Common myeloid progenitor, CD34-positive (primary cell): ENCODE results near the gene BEX3.

Experiments used
- CTCF ChIA-PET: fragments of 350-600 bp; sonication (Branson Sonifier 250); formaldehyde crosslinking; loops from one replicate; lab custom pipeline; 2021; ENCODE audit warnings: antibody characterized with exemption; lab: Charles Lee
- POLR2A ChIA-PET: fragments of 350-600 bp; sonication (Branson Sonifier 250); formaldehyde crosslinking; loops from one replicate; lab custom pipeline; 2021; ENCODE audit warnings: antibody characterized with exemption; lab: Charles Lee
- DNase-seq, 3 donors: peaks; one replicate each; pipeline versions ENCODE4 v3.0.0 to v3.0.0-alpha.2; 2013
- H3K27ac ChIP-seq, 2 experiments: 1 replicate in 1 of 2; 2 replicates in 1 of 2; pipeline ENCODE4 v1.7.0; 2013; ENCODE audit warnings: inconsistent platforms in 2 of 2, low read length in 2 of 2, mild to moderate bottlenecking in 2 of 2, low read depth in 1 of 2, moderate library complexity in 1 of 2; ENCODE audit not compliant: severe bottlenecking in 2 of 2, insufficient read depth in 1 of 2, poor library complexity in 1 of 2
- H3K27me3 ChIP-seq, 5 experiments: replicated peaks in 2 of 5; 1 replicate in 3 of 5; 2 replicates in 2 of 5; pipeline versions ENCODE4 v1.6.1 to v1.7.0; 2013; ENCODE audit warnings: low read length in 4 of 5, mild to moderate bottlenecking in 2 of 5, moderate library complexity in 2 of 5, inconsistent platforms in 1 of 5; ENCODE audit not compliant: insufficient read depth in 5 of 5, control insufficient read depth in 4 of 5
- H3K36me3 ChIP-seq, 4 experiments: 1 replicate in 2 of 4; 2 replicates in 2 of 4; pipeline versions ENCODE4 v1.6.1 to v1.7.0; 2013; ENCODE audit warnings: low read length in 3 of 4, control low read depth in 1 of 4, mild to moderate bottlenecking in 1 of 4; ENCODE audit not compliant: control insufficient read depth in 4 of 4, insufficient read depth in 4 of 4
- H3K4me1 ChIP-seq, 4 experiments: 1 replicate in 3 of 4; 2 replicates in 1 of 4; pipeline versions ENCODE4 v1.6.1 to v1.7.1; 2013; ENCODE audit warnings: low read length in 3 of 4, mild to moderate bottlenecking in 3 of 4, control low read depth in 1 of 4, inconsistent platforms in 1 of 4, moderate library complexity in 1 of 4; ENCODE audit not compliant: control insufficient read depth in 4 of 4, insufficient read depth in 4 of 4; ENCODE audit errors: control extremely low read depth in 1 of 4
- H3K4me3 ChIP-seq, 7 experiments: 1 replicate in 4 of 7; 2 replicates in 3 of 7; pipeline versions ENCODE4 v1.5.1 to v1.7.0; 2013; ENCODE audit warnings: mild to moderate bottlenecking in 7 of 7, low read length in 6 of 7, moderate library complexity in 6 of 7, inconsistent platforms in 2 of 7, low read depth in 2 of 7, control low read depth in 1 of 7; ENCODE audit not compliant: insufficient read depth in 4 of 7, control insufficient read depth in 1 of 7; ENCODE audit errors: extremely low read depth in 1 of 7
- H3K9me3 ChIP-seq, 5 experiments: 1 replicate in 4 of 5; 2 replicates in 1 of 5; pipeline versions ENCODE4 v1.6.1 to v1.7.1; 2013; ENCODE audit warnings: low read length in 4 of 5, mild to moderate bottlenecking in 2 of 5, inconsistent platforms in 1 of 5, low read depth in 1 of 5, moderate library complexity in 1 of 5; ENCODE audit not compliant: control insufficient read depth in 4 of 5, insufficient read depth in 2 of 5; ENCODE audit errors: control extremely low read depth in 1 of 5
- WGBS: methylation state at CpG from one replicate; pipeline ENCODE4 v1.1.5; 2013; ENCODE audit not compliant: insufficient coverage; 5-methylcytosine and 5-hydroxymethylcytosine counted together

BEX3 gene

DNA sequence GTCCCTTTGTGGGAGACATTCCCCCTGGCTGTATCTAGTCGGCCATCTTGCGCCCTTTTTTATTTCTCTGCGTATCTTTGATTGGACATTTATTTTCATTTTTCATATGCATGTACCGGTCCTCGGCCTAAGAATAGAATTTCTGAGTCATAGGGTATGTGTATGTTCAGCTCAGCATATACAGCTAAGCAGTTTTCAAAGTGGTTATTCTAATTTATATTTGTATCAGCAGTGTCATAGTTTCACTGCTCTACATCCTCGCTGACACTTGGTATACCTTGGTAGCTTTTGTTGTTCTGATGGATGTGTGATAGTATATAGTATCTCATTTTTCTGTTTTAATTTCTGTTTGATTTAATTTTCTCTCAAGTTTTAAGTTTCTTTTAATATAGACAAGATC, 38.7 kb downstream of the BEX3 start:
- ChIA-PET CTCF (no interaction called here), POLR2A (no interaction called here)
- H3K4me3 ChIP-seq = no peak overlapping the region
- WGBS = 100% methylated on average over 3 of the region's 6 CpGs
- H3K27me3 ChIP-seq = peaks cover 0 to under 1% (median 0%) of the 10 kb centered on the region in 5 experiments
- H3K27ac ChIP-seq = no peak overlapping the region
- DNase-seq = no peak
- H3K36me3 ChIP-seq = no peaks in the 10 kb centered on the region
- H3K9me3 ChIP-seq = no peaks in the 10 kb centered on the region
- no peaks in the 10 kb centered on the region for H3K4me1 ChIP-seq

DNA sequence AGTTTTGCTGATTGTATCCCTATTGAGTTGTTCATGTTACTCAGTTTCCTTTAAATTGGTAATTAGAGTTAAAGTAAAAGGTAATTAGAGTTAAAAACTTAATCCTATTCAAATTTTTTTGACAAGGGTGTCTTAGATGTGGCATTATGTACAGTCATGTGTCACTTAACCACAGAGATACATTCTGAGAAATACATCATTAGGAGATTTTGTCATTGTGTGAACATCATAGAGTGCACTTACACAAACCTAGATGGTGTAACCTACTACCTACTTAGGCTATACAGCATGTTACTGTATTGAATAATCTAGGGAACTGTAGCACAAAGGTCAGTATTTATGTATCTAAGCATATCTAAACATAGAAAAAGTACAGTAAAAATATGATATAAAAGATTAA, 39.2 kb downstream of the BEX3 start:
- no peak overlapping the region for H3K4me3 ChIP-seq
- H3K9me3 ChIP-seq = no peaks in the 10 kb centered on the region
- POLR2A ChIA-PET = no interaction called here
- H3K27me3 ChIP-seq = peaks cover 0 to 5% (median 0%) of the 10 kb centered on the region in 5 experiments
- CTCF ChIA-PET = no interaction called here
- H3K36me3 ChIP-seq = no peaks in the 10 kb centered on the region
- no peaks in the 10 kb centered on the region for H3K4me1 ChIP-seq
- H3K27ac ChIP-seq = no peak overlapping the region
- no peak for DNase-seq

- Histone ChIP-seq H3K4me3 (no peak overlapping the region), H3K27ac (no peak overlapping the region), H3K27me3 (peaks cover 0 to 5% (median 0%) of the 10 kb centered on the region in 5 experiments), H3K4me1 (no peaks in the 10 kb centered on the region), H3K36me3 (no peaks in the 10 kb centered on the region), H3K9me3 (no peaks in the 10 kb centered on the region)
- CTCF ChIA-PET = no interaction called here
- POLR2A ChIA-PET = no interaction called here
- no peak for DNase-seq
- WGBS = no CpG with 5 or more reads among the region's 1 CpG
These were observed 41.0 kb downstream of the BEX3 start for GRCh38 chrX:103417370-103417769.

- POLR2A ChIA-PET = no interaction called here
- Histone ChIP-seq H3K27ac (no peak overlapping the region), H3K4me1 (no peaks in the 10 kb centered on the region), H3K36me3 (no peaks in the 10 kb centered on the region), H3K27me3 (peaks cover 0 to 5% (median 0%) of the 10 kb centered on the region in 5 experiments), H3K4me3 (no peak overlapping the region), H3K9me3 (no peaks in the 10 kb centered on the region)
- CTCF ChIA-PET = no interaction called here
- WGBS = 38% methylated on average over 1 of the region's 2 CpGs
- DNase-seq = no peak
These were observed 41.6 kb downstream of the BEX3 start for GRCh38 chrX:103417933-103418332.

GRCh38 chrX:103418811-103419340, 42.5 kb downstream of the BEX3 start:
- no peak overlapping the region for H3K27ac ChIP-seq
- H3K27me3 ChIP-seq = peaks cover 0 to 5% (median 0%) of the 10 kb centered on the region in 5 experiments
- WGBS = no CpG with 5 or more reads among the region's 1 CpG
- ChIA-PET POLR2A (no interaction called here), CTCF (no interaction called here)
- no peaks in the 10 kb centered on the region for H3K36me3 ChIP-seq
- no peaks in the 10 kb centered on the region for H3K9me3 ChIP-seq
- DNase-seq = no peak
- H3K4me3 ChIP-seq = no peak overlapping the region
- no peaks in the 10 kb centered on the region for H3K4me1 ChIP-seq

DNA sequence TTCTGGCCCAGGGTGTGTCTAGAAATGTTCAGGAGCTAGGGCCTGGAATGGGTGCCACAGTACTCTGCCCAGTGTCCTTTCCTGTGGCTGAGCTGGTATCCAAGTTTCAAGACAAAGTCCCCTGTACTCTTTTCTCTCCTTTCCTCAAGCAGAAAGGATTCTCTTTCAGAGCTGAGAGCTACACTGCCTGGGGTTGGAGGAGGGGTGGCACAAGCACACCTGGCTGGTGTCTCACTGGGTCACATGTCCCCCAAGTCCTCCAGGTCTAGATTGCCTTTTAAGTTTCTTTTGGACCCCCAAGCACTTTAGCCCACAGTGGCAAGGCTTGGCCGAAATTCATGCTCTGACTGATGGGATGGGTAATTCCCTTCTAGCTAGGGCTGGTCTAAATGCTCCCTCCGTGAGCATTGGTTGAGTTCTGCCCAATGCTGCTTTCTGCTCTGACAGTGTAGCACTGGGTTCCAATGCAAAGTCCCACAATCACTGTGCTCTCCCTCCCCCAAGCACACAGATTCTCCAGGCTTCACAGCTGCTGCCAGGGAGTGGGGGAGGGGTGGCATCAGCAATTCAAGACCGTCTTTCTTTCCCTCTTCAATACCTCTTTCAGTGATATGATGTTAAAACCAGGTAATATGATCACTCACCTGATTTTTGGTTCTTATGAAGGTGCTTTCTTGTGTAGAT, 47.8 kb downstream of the BEX3 start:
- Histone ChIP-seq H3K9me3 (no peaks in the 10 kb centered on the region), H3K4me3 (no peak overlapping the region), H3K27ac (no peak overlapping the region), H3K27me3 (peaks cover 0 to 5% (median 0%) of the 10 kb centered on the region in 5 experiments), H3K4me1 (no peaks in the 10 kb centered on the region), H3K36me3 (no peaks in the 10 kb centered on the region)
- POLR2A ChIA-PET = no interaction called here
- DNase-seq = no peak
- CTCF ChIA-PET = no interaction called here
- 75% methylated on average over 2 of the region's 3 CpGs for WGBS
